CD4-positive, alpha-beta T cell (primary cell): ENCODE data around the gene TMOD4. TPM values are rescaled to one million over a fixed set of nuclear protein-coding genes. Genes with fewer than 3 reads are reported as not detected.

Experiments used
- ATAC-seq: fragments of 200-7000 bp; cut with Tn5 transposase; one replicate; pipeline ENCODE4 v1.10.0; 2022; ENCODE audit warnings: mild to moderate bottlenecking; ENCODE audit not compliant: poor library complexity
- CTCF ChIA-PET: fragments of 350-600 bp; sonication (Branson Sonifier 250); formaldehyde crosslinking; loops from one replicate; lab custom pipeline; 2021; ENCODE audit warnings: antibody characterized with exemption, inconsistent platforms; lab: Charles Lee
- POLR2A ChIA-PET: fragments of 350-600 bp; sonication (Branson Sonifier 250); formaldehyde crosslinking; loops from one replicate; lab custom pipeline; 2021; ENCODE audit warnings: antibody characterized with exemption, inconsistent platforms; lab: Charles Lee
- DNase-seq, 14 experiments: peaks; one replicate each; pipeline ENCODE4 v3.0.0-alpha.2; 2013 to 2020; ENCODE audit warnings: mixed read lengths in 2 of 14
- H3K27ac ChIP-seq, 2 donors: one replicate each; pipeline versions ENCODE4 v1.5.1 to v1.7.0; 2013; ENCODE audit warnings: low read length in 2 of 2, low read depth in 1 of 2, mild to moderate bottlenecking in 1 of 2
- H3K27me3 ChIP-seq, 2 experiments: 1 replicate in 1 of 2; 2 replicates in 1 of 2; pipeline versions ENCODE4 v1.6.1 to v1.7.0; 2013; ENCODE audit warnings: low read length in 2 of 2, control low read depth in 1 of 2, mild to moderate bottlenecking in 1 of 2, moderate library complexity in 1 of 2; ENCODE audit not compliant: insufficient read depth in 2 of 2, control insufficient read depth in 1 of 2
- H3K36me3 ChIP-seq: one replicate; pipeline ENCODE4 v1.6.1; 2013; ENCODE audit warnings: low read length, control low read depth; ENCODE audit not compliant: insufficient read depth
- H3K4me1 ChIP-seq: one replicate; pipeline ENCODE4 v1.6.1; 2013; ENCODE audit warnings: low read length, control low read depth; ENCODE audit not compliant: insufficient read depth
- H3K4me3 ChIP-seq: one replicate; pipeline ENCODE4 v1.5.1; 2013; ENCODE audit warnings: mild to moderate bottlenecking, low read length, moderate library complexity
- H3K9me3 ChIP-seq, 2 experiments: 1 replicate in 1 of 2; 2 replicates in 1 of 2; pipeline versions ENCODE4 v1.6.1 to v1.7.0; 2013; ENCODE audit warnings: low read length in 2 of 2, mild to moderate bottlenecking in 2 of 2, control low read depth in 1 of 2, moderate library complexity in 1 of 2; ENCODE audit not compliant: control insufficient read depth in 1 of 2, insufficient read depth in 1 of 2
- H3K27ac Mint-ChIP-seq: one replicate; pipeline ENCODE4 v1.8.0; 2020; ENCODE audit warnings: mixed read lengths
- H3K27me3 Mint-ChIP-seq: one replicate; pipeline ENCODE4 v1.8.0; 2021; ENCODE audit warnings: mixed read lengths
- H3K36me3 Mint-ChIP-seq: one replicate; pipeline ENCODE4 v1.8.0; 2021; ENCODE audit warnings: low read depth, mixed read lengths
- H3K4me1 Mint-ChIP-seq: one replicate; pipeline ENCODE4 v1.8.0; 2021; ENCODE audit warnings: low read depth, mixed read lengths
- H3K4me3 Mint-ChIP-seq: one replicate; pipeline ENCODE4 v1.8.0; 2020; ENCODE audit warnings: mild to moderate bottlenecking, mixed read lengths
- H3K9me3 Mint-ChIP-seq: one replicate; pipeline ENCODE4 v1.8.0; 2020; ENCODE audit warnings: mixed read lengths
- CTCF ChIP-seq: fragments of 200-600 bp; IDR thresholded peaks from one replicate; pipeline ENCODE4 v1.8.0; 2022; ENCODE audit warnings: antibody characterized with exemption, mild to moderate bottlenecking
- intact Hi-C, 2 experiments: fragments of 100-400 bp; cut with DNase I in 1 of 2; cut with micrococcal nuclease in 1 of 2; formaldehyde crosslinking; loops; one replicate each; pipeline versions ENCODE4 v1.15.1 to v1.9.0; 2023 to 2025; cut with DNase I, micrococcal nuclease
- total RNA-seq, 174 experiments: library from RNA in 2 of 174; stranded (reverse) in 2 of 174; gene quantifications; one replicate each; pipeline ENCODE4 v1.2.3 and lab custom pipeline; 2021 to 2026

The TMOD4 gene
- total RNA-seq, 2 experiments from 2014 or later = 1.6 TPM; not detected in 1

GRCh38 chr1:151147665-151148064, 28.1 kb downstream of the TMOD4 start:
- ChIA-PET POLR2A (interaction anchor here (1.5 to 5.4 kb wide), 2 partner anchors 10 to 27 kb away, joined by 3 to 26 read pairs; partner anchors contain the start of gene TNFAIP8L2), CTCF (no interaction called here)
- H3K4me3 ChIP-seq = no peak overlapping the region
- Mint-ChIP-seq H3K4me3 (peak overlapping the region; percentile 98), H3K27ac (no peak overlapping the region), H3K36me3 (peaks cover 5% of the 10 kb centered on the region), H3K27me3 (no peaks in the 10 kb centered on the region), H3K4me1 (peaks cover 18% of the 10 kb centered on the region), H3K9me3 (no peaks in the 10 kb centered on the region)
- H3K4me1 ChIP-seq = peaks cover 26% of the 10 kb centered on the region
- DNase-seq (no peak), ATAC-seq (no peak)
- no peaks in the 10 kb centered on the region for H3K9me3 ChIP-seq
- no peak overlapping the region for H3K27ac ChIP-seq
- intact Hi-C loops = no loop called here
- H3K36me3 ChIP-seq = no peaks in the 10 kb centered on the region
- no peaks in the 10 kb centered on the region for H3K27me3 ChIP-seq
- no peak for TF ChIP-seq CTCF

- no peak for ATAC-seq
Measured at GRCh38 chr1:151147132-151147503, 28.7 kb downstream of the TMOD4 start.

GRCh38 chr1:151146412-151147131, 29.2 kb downstream of the TMOD4 start, which contains the start of gene SEMA6C:
SEMA6C (minus strand) TSS chr1:151146631; CDS start chr1:151142621, 4,010 bp downstream.
- peak; percentile 71 to 92 (median 83) for DNase-seq
- Histone ChIP-seq H3K36me3 (no peaks in the 10 kb centered on the region), H3K4me1 (peaks cover 26% of the 10 kb centered on the region), H3K27me3 (no peaks in the 10 kb centered on the region), H3K4me3 (peak within 1 kb of the TSS; percentile 81), H3K27ac (no peak within 1 kb of the TSS), H3K9me3 (no peaks in the 10 kb centered on the region)
- H3K27ac Mint-ChIP-seq = peak within 1 kb of the TSS; percentile 76
- ChIA-PET CTCF (interaction anchor here (0.5 kb wide), 1 partner anchor 75 kb away, joined by 3 read pairs; no protein-coding TSS in a partner anchor), POLR2A (interaction anchor here (5.4 kb wide), 1 partner anchor 11 kb away, joined by 26 read pairs; the partner anchor contains the start of gene TNFAIP8L2)
- no peaks in the 10 kb centered on the region for H3K27me3 Mint-ChIP-seq
- peak; percentile 99 for ATAC-seq
- peaks cover 5% of the 10 kb centered on the region for H3K36me3 Mint-ChIP-seq
- no peak for TF ChIP-seq CTCF
- H3K9me3 Mint-ChIP-seq = no peaks in the 10 kb centered on the region
- intact Hi-C loops = no loop called here
- peaks cover 18% of the 10 kb centered on the region for H3K4me1 Mint-ChIP-seq
- peak within 1 kb of the TSS; percentile 98 for H3K4me3 Mint-ChIP-seq

More at GRCh38 chr1:151147132-151147503, 28.7 kb downstream of the TMOD4 start:
- Mint-ChIP-seq H3K9me3 (no peaks in the 10 kb centered on the region), H3K4me1 (peaks cover 18% of the 10 kb centered on the region), H3K36me3 (peaks cover 5% of the 10 kb centered on the region), H3K27me3 (no peaks in the 10 kb centered on the region), H3K27ac (peak overlapping the region; percentile 76), H3K4me3 (peak overlapping the region; percentile 98)
- peak overlapping the region; percentile 81 for H3K4me3 ChIP-seq
- ChIA-PET CTCF (no interaction called here), POLR2A (interaction anchor here (5.4 kb wide), 1 partner anchor 10 kb away, joined by 26 read pairs; the partner anchor contains the start of gene TNFAIP8L2)
- H3K9me3 ChIP-seq = no peaks in the 10 kb centered on the region
- H3K27ac ChIP-seq = no peak overlapping the region
- DNase-seq = no peak
- intact Hi-C loops = no loop called here
- no peaks in the 10 kb centered on the region for H3K36me3 ChIP-seq
- H3K4me1 ChIP-seq = peaks cover 26% of the 10 kb centered on the region
- H3K27me3 ChIP-seq = no peaks in the 10 kb centered on the region
- TF ChIP-seq CTCF = no peak
